Pancreas (tissue), 10 donors: ENCODE results near the gene PAPOLA. TPM values are rescaled to one million over a fixed set of nuclear protein-coding genes. Genes with fewer than 3 reads are reported as not detected.

Experiments
- ATAC-seq, 4 donors: fragments of 200-7000 bp; cut with Tn5 transposase; one replicate each; pipeline versions ENCODE4 v1.8.0 to v1.9.1; 2020; ENCODE audit warnings: mild to moderate bottlenecking in 4 of 4, moderate library complexity in 4 of 4
- DNase-seq, 6 donors: peaks; one replicate each; pipeline ENCODE4 v3.0.0-alpha.2; 2020
- FAIRE-seq: peaks from 2 replicates; lab custom pipeline; 2012; peaks lifted over from hg19 to GRCh38; lab: Jason Lieb, UNC
- H3K27ac ChIP-seq, 4 donors: fragments of 200-600 bp; sonication (generic); 1 replicate in 3 of 4; 2 replicates in 1 of 4; pipeline versions ENCODE4 v1.5.0 to v1.8.0; 2020
- H3K27me3 ChIP-seq, 4 donors: fragments of 200-600 bp; one replicate each; pipeline ENCODE4 v1.8.0; 2021
- H3K36me3 ChIP-seq, 3 donors: fragments of 200-600 bp; sonication (generic) in 1 of 3; one replicate each; pipeline versions ENCODE4 v1.5.0 to v1.8.0; 2020 to 2021
- H3K4me1 ChIP-seq, 3 donors: fragments of 200-600 bp; one replicate each; pipeline ENCODE4 v1.8.0; 2021
- H3K4me3 ChIP-seq, 4 donors: fragments of 200-600 bp; sonication (generic) in 2 of 4; one replicate each; pipeline versions ENCODE4 v1.5.0 to v1.8.0; 2020 to 2021
- H3K9me3 ChIP-seq, 4 donors: fragments of 200-600 bp; one replicate each; pipeline ENCODE4 v1.8.0; 2021
- CTCF ChIP-seq, 4 donors: fragments of 200-600 bp; sonication (generic) in 3 of 4; IDR thresholded peaks; one replicate each; pipeline versions ENCODE4 v1.5.0 to v1.8.0; 2021; ENCODE audit warnings: antibody characterized with exemption in 4 of 4
- WGBS, 2 donors: extraction: QIAGEN DNeasy Blood & Tissue Kit; methylation state at CpG; one replicate each; pipeline ENCODE4 v1.1.7; 2013; 5-methylcytosine and 5-hydroxymethylcytosine counted together
- intact Hi-C, 3 donors: fragments of 100-400 bp; cut with DNase I; formaldehyde crosslinking; loops; one replicate each; pipeline versions ENCODE4 v1.11.1 to v1.14.2; 2022
- polyA plus RNA-seq, 2 donors: library from polyadenylated mRNA; stranded (reverse); fragments of 200-250 nt; gene quantifications; one replicate each; pipeline ENCODE4 v1.2.3, GENCODE V29; 2013
- total RNA-seq, 6 donors: library from RNA; stranded (reverse); fragmentation: NEBNext Ultra II Directional in 4 of 6; extraction: Animal tissue kit (Norgen Biotek cat#: 25700) in 4 of 6; gene quantifications; one replicate each; pipeline versions ENCODE4 v1.2.1 to v1.2.4, GENCODE V29; 2021 to 2023
- donor health status: healthy with polysubstance abuse.
- donor health status: DM: no; HTN: no; CAD: no; lungs with moderate emphysema.
- donor health status: DM: no; HTN: no; CAD: no.
- donor health status: control.
- donor health status: control.
- donor health status: Bipolar disorder and iron deficiency.
- donor health status: DM: yes; HTN: yes; CAD: no.
- donor health status: DM: no; HTN: no; CAD: no.
- donor health status: DM: no; HTN: no; CAD: no.
- donor health status: DM: yes; HTN: yes; CAD: no.

PAPOLA gene
- total and polyA plus RNA-seq, 8 donors = 47.6 to 130 (median 78.6) TPM

GRCh38 chr14:96598332-96598928 lies 96.2 kb downstream of the PAPOLA start:
- 61 to 65% methylated on average over 14 of the region's 14 CpGs for WGBS, 2 donors
- Histone ChIP-seq H3K27ac (no peak overlapping the region), H3K36me3 (no peaks in the 10 kb centered on the region), H3K4me1 (no peaks in the 10 kb centered on the region), H3K4me3 (no peak overlapping the region), H3K27me3 (peaks cover 0 to 4% (median 0%) of the 10 kb centered on the region in 4 donors), H3K9me3 (no peaks in the 10 kb centered on the region)
- intact Hi-C loops = no loop called here
- DNase-seq (no peak), FAIRE-seq (no peak), ATAC-seq (no peak)
- TF ChIP-seq CTCF (IDR thresholded peaks at IDR 0.05) = no peak

- no peak for TF ChIP-seq CTCF (IDR thresholded peaks at IDR 0.05)
- no peaks in the 10 kb centered on the region for H3K27me3 ChIP-seq
- no peaks in the 10 kb centered on the region for H3K4me1 ChIP-seq
- DNase-seq (no peak), ATAC-seq (no peak), FAIRE-seq (no peak)
- no peak overlapping the region for H3K27ac ChIP-seq
- H3K4me3 ChIP-seq = no peak overlapping the region
- H3K36me3 ChIP-seq = no peaks in the 10 kb centered on the region
- intact Hi-C loops = no loop called here
- no peaks in the 10 kb centered on the region for H3K9me3 ChIP-seq
- WGBS, 2 donors = 82 to 83% methylated on average over 10 of the region's 10 CpGs
Measured at GRCh38 chr14:96599076-96599475, 96.9 kb downstream of the PAPOLA start.

GRCh38 chr14:96602186-96602585 lies 100.0 kb downstream of the PAPOLA start:
- H3K36me3 ChIP-seq = no peaks in the 10 kb centered on the region
- WGBS, 2 donors = 66 to 82% methylated on average over 2 of the region's 2 CpGs
- no peaks in the 10 kb centered on the region for H3K4me1 ChIP-seq
- no peak for TF ChIP-seq CTCF (IDR thresholded peaks at IDR 0.05)
- no peak overlapping the region for H3K4me3 ChIP-seq
- no peak for DNase-seq
- ATAC-seq = no peak
- no peak for FAIRE-seq
- H3K9me3 ChIP-seq = no peaks in the 10 kb centered on the region
- H3K27ac ChIP-seq = no peak overlapping the region
- H3K27me3 ChIP-seq = no peaks in the 10 kb centered on the region
- intact Hi-C loops = no loop called here

GRCh38 chr14:96603350-96604255 lies 101.4 kb downstream of the PAPOLA start:
- no peak overlapping the region for H3K27ac ChIP-seq
- DNase-seq = peak in 1 of 6 donors; percentile 28
- no peak for FAIRE-seq
- H3K9me3 ChIP-seq = no peaks in the 10 kb centered on the region
- no peaks in the 10 kb centered on the region for H3K27me3 ChIP-seq
- intact Hi-C loops = no loop called here
- 48 to 58% methylated on average over 11 of the region's 11 CpGs for WGBS, 2 donors
- TF ChIP-seq CTCF (IDR thresholded peaks at IDR 0.05) = no peak
- H3K36me3 ChIP-seq = no peaks in the 10 kb centered on the region
- no peaks in the 10 kb centered on the region for H3K4me1 ChIP-seq
- no peak for ATAC-seq
- H3K4me3 ChIP-seq = no peak overlapping the region
